Naive B cell (primary cell): ENCODE measurements around the gene ANKRD33B. TPM values are rescaled to one million over a fixed set of nuclear protein-coding genes. Genes with fewer than 3 reads are reported as not detected.
"Not testable (repeated sequence)": the region's sequence is repeated elsewhere in the genome, so short reads cannot be mapped to it uniquely, and the experiment has no call there.

ENCODE experiments used
- ATAC-seq, 2 donors: fragments of 150-1000 bp; cut with Tn5 transposase; 2 replicates each; pipeline ENCODE4 v1.10.0; 2021; ENCODE audit warnings: low read depth in 2 of 2, mild to moderate bottlenecking in 2 of 2, moderate library complexity in 2 of 2
- DNase-seq: peaks from one replicate; pipeline ENCODE4 v3.0.0; 2022
- H3K27ac Mint-ChIP-seq, 6 donors: one replicate each; pipeline ENCODE4 v1.8.0; 2020 to 2022; ENCODE audit warnings: mild to moderate bottlenecking in 6 of 6, mixed read lengths in 6 of 6, moderate library complexity in 5 of 6, inconsistent platforms in 2 of 6
- H3K27me3 Mint-ChIP-seq, 3 donors: one replicate each; pipeline ENCODE4 v1.8.0; 2021 to 2022; ENCODE audit warnings: mixed read lengths in 3 of 3, mild to moderate bottlenecking in 1 of 3
- H3K36me3 Mint-ChIP-seq, 2 donors: one replicate each; pipeline ENCODE4 v1.8.0; 2020 to 2022; ENCODE audit warnings: mixed read lengths in 2 of 2, inconsistent platforms in 1 of 2, mild to moderate bottlenecking in 1 of 2
- H3K4me1 Mint-ChIP-seq, 3 donors: one replicate each; pipeline ENCODE4 v1.8.0; 2020 to 2022; ENCODE audit warnings: mixed read lengths in 3 of 3, inconsistent platforms in 1 of 3, mild to moderate bottlenecking in 1 of 3, moderate library complexity in 1 of 3
- H3K4me3 Mint-ChIP-seq, 8 donors: one replicate each; pipeline ENCODE4 v1.8.0; 2020 to 2022; ENCODE audit warnings: mild to moderate bottlenecking in 8 of 8, mixed read lengths in 8 of 8, moderate library complexity in 8 of 8, inconsistent platforms in 2 of 8
- H3K9me3 Mint-ChIP-seq, 7 donors: one replicate each; pipeline ENCODE4 v1.8.0; 2020 to 2022; ENCODE audit warnings: mixed read lengths in 7 of 7, mild to moderate bottlenecking in 5 of 7, inconsistent platforms in 2 of 7, moderate library complexity in 1 of 7
- polyA plus RNA-seq, 6 donors: library from polyadenylated mRNA; unstranded; fragments of 300-500 nt; fragmentation: Illumina TruSeq; gene quantifications; one replicate each; pipeline ENCODE4 v1.2.3, GENCODE V29; 2021; ENCODE audit warnings: low read depth in 6 of 6

ANKRD33B gene
- polyA plus RNA-seq, 6 donors from 2014 or later = 1.3 to 2.7 (median 1.9) TPM

- not testable (repeated sequence) for DNase-seq, H3K27me3 Mint-ChIP-seq, H3K4me1 Mint-ChIP-seq, H3K9me3 Mint-ChIP-seq, ATAC-seq, H3K4me3 Mint-ChIP-seq, H3K36me3 Mint-ChIP-seq
- peak overlapping the region in 1 of 6 donors; percentile 61 for H3K27ac Mint-ChIP-seq
Measured at GRCh38 chr5:10664180-10664769, 100.4 kb downstream of the ANKRD33B start.

- Mint-ChIP-seq H3K27ac (no peak overlapping the region), H3K36me3 (no peaks in the 10 kb centered on the region), H3K27me3 (no peaks in the 10 kb centered on the region), H3K4me3 (no peak overlapping the region), H3K9me3 (no peaks in the 10 kb centered on the region), H3K4me1 (no peaks in the 10 kb centered on the region)
- ATAC-seq (no peak), DNase-seq (no peak)
Measured at GRCh38 chr5:10665799-10666198, 101.9 kb downstream of the ANKRD33B start.

GRCh38 chr5:10666531-10667299, 102.8 kb downstream of the ANKRD33B start:
- Mint-ChIP-seq H3K27ac (peak overlapping the region in 1 of 6 donors; percentile 51), H3K36me3 (no peaks in the 10 kb centered on the region), H3K27me3 (no peaks in the 10 kb centered on the region), H3K9me3 (no peaks in the 10 kb centered on the region), H3K4me1 (no peaks in the 10 kb centered on the region), H3K4me3 (no peak overlapping the region)
- ATAC-seq = no peak
- no peak for DNase-seq

GRCh38 chr5:10667431-10668057, 103.7 kb downstream of the ANKRD33B start:
- no peak overlapping the region for H3K4me3 Mint-ChIP-seq
- H3K27me3 Mint-ChIP-seq = no peaks in the 10 kb centered on the region
- no peaks in the 10 kb centered on the region for H3K4me1 Mint-ChIP-seq
- ATAC-seq = no peak
- no peak for DNase-seq
- no peaks in the 10 kb centered on the region for H3K9me3 Mint-ChIP-seq
- peak overlapping the region in 1 of 6 donors; percentile 47 for H3K27ac Mint-ChIP-seq
- H3K36me3 Mint-ChIP-seq = no peaks in the 10 kb centered on the region

- DNase-seq (no peak), ATAC-seq (no peak)
- H3K36me3 Mint-ChIP-seq = no peaks in the 10 kb centered on the region
- H3K9me3 Mint-ChIP-seq = no peaks in the 10 kb centered on the region
- H3K27ac Mint-ChIP-seq = peak overlapping the region in 1 of 6 donors; percentile 78
- H3K4me3 Mint-ChIP-seq = no peak overlapping the region
- no peaks in the 10 kb centered on the region for H3K27me3 Mint-ChIP-seq
- H3K4me1 Mint-ChIP-seq = no peaks in the 10 kb centered on the region
Measured at GRCh38 chr5:10668697-10669096, 104.8 kb downstream of the ANKRD33B start.

- Mint-ChIP-seq H3K9me3 (no peaks in the 10 kb centered on the region), H3K36me3 (no peaks in the 10 kb centered on the region), H3K27me3 (peaks cover 0 to 3% (median 0%) of the 10 kb centered on the region in 3 donors), H3K4me3 (no peak overlapping the region), H3K4me1 (no peaks in the 10 kb centered on the region), H3K27ac (no peak overlapping the region)
- ATAC-seq (no peak), DNase-seq (no peak)
Measured at GRCh38 chr5:10669983-10670382, 106.1 kb downstream of the ANKRD33B start.

- H3K9me3 Mint-ChIP-seq = no peaks in the 10 kb centered on the region
- peak overlapping the region in 1 of 8 donors; percentile 0 for H3K4me3 Mint-ChIP-seq
- no peak overlapping the region for H3K27ac Mint-ChIP-seq
- DNase-seq (no peak), ATAC-seq (no peak)
- H3K4me1 Mint-ChIP-seq = no peaks in the 10 kb centered on the region
- H3K27me3 Mint-ChIP-seq = peaks cover 0 to 3% (median 0%) of the 10 kb centered on the region in 3 donors
- no peaks in the 10 kb centered on the region for H3K36me3 Mint-ChIP-seq
Measured at GRCh38 chr5:10671041-10672008, 107.5 kb downstream of the ANKRD33B start.

- H3K27me3 Mint-ChIP-seq = peaks cover 0 to 3% (median 0%) of the 10 kb centered on the region in 3 donors
- DNase-seq = no peak
- H3K9me3 Mint-ChIP-seq = peaks cover 0 to 8% (median 2%) of the 10 kb centered on the region in 7 donors
- H3K27ac Mint-ChIP-seq = no peak overlapping the region
- no peak overlapping the region for H3K4me3 Mint-ChIP-seq
- peaks cover 1 to 9% of the 10 kb centered on the region in 2 donors for H3K36me3 Mint-ChIP-seq
- H3K4me1 Mint-ChIP-seq = no peaks in the 10 kb centered on the region
- no peak for ATAC-seq
Measured at GRCh38 chr5:10672146-10673016, 108.5 kb downstream of the ANKRD33B start.

- Mint-ChIP-seq H3K4me3 (no peak overlapping the region), H3K9me3 (peaks cover 0 to 11% (median 2%) of the 10 kb centered on the region in 7 donors), H3K4me1 (no peaks in the 10 kb centered on the region), H3K27ac (no peak overlapping the region), H3K36me3 (peaks cover 8 to 16% of the 10 kb centered on the region in 2 donors), H3K27me3 (peaks cover 0 to 3% (median 0%) of the 10 kb centered on the region in 3 donors)
- ATAC-seq = no peak
- DNase-seq = no peak
Measured at GRCh38 chr5:10673017-10673389, 109.1 kb downstream of the ANKRD33B start.

- H3K4me1 Mint-ChIP-seq = no peaks in the 10 kb centered on the region
- H3K4me3 Mint-ChIP-seq = no peak overlapping the region
- peaks cover 12 to 17% of the 10 kb centered on the region in 2 donors for H3K36me3 Mint-ChIP-seq
- peak overlapping the region in 1 of 6 donors; percentile 17 for H3K27ac Mint-ChIP-seq
- no peak for DNase-seq
- H3K27me3 Mint-ChIP-seq = peaks cover 0 to 3% (median 0%) of the 10 kb centered on the region in 3 donors
- no peak for ATAC-seq
- H3K9me3 Mint-ChIP-seq = peaks cover 0 to 11% (median 2%) of the 10 kb centered on the region in 7 donors
Measured at GRCh38 chr5:10673407-10673806, 109.5 kb downstream of the ANKRD33B start.

GRCh38 chr5:10674096-10674495, 110.2 kb downstream of the ANKRD33B start:
- no peak for ATAC-seq
- no peak for DNase-seq
- Mint-ChIP-seq H3K9me3 (peaks cover 0 to 11% (median 2%) of the 10 kb centered on the region in 7 donors), H3K4me1 (no peaks in the 10 kb centered on the region), H3K27ac (peak overlapping the region in 1 of 6 donors; percentile 90), H3K4me3 (no peak overlapping the region), H3K36me3 (peaks cover 12 to 17% of the 10 kb centered on the region in 2 donors), H3K27me3 (peaks cover 0 to 3% (median 0%) of the 10 kb centered on the region in 3 donors)

- ATAC-seq (no peak), DNase-seq (no peak)
- H3K27ac Mint-ChIP-seq = peak overlapping the region in 1 of 6 donors; percentile 90
Measured at GRCh38 chr5:10674582-10674981, 110.7 kb downstream of the ANKRD33B start.

More at GRCh38 chr5:10674582-10674981, 110.7 kb downstream of the ANKRD33B start:
- Mint-ChIP-seq H3K36me3 (peaks cover 12 to 17% of the 10 kb centered on the region in 2 donors), H3K4me3 (no peak overlapping the region), H3K27me3 (peaks cover 0 to 3% (median 0%) of the 10 kb centered on the region in 3 donors), H3K4me1 (no peaks in the 10 kb centered on the region), H3K9me3 (peaks cover 0 to 11% (median 2%) of the 10 kb centered on the region in 7 donors)
